ENCODE results near the gene KLHL26. TPM values are rescaled to one million over a fixed set of nuclear protein-coding genes. Genes with fewer than 3 reads are reported as not detected.
A peak's percentile ranks its signal among the peaks of the same experiment; 100 is the strongest.

The KLHL26 gene
- total and polyA plus RNA-seq, 9 of the 15 experiments (the other 6 are each of a cell fraction or from before 2014, with no cell fraction given), result 0.13 to 13.3 (median 1.4) TPM

GRCh38 chr19:18588611-18589379, 48.0 kb upstream of the KLHL26 start, which contains the start of gene REX1BD (continued):
- TF ChIP-seq HNRNPL (IDR thresholded peaks at IDR 0.05; ENCODE audit: low read depth, low read length) (peak; percentile 87), SPI1 (IDR thresholded peaks at IDR 0.05; ENCODE audit: borderline replicate concordance, low read depth, low read length) (0 out of 2 replicates have a peak, but pooled peaks have one; percentile 8), POLR2B (IDR thresholded peaks at IDR 0.05; ENCODE audit: low read depth, partially characterized antibody) (peak; percentile 61), DNMT1 (IDR thresholded peaks at IDR 0.05) (no peak), SNAPC5 (CRISPR knock-in tag; IDR thresholded peaks at IDR 0.05) (no peak), ZNF507 (tag; conservative IDR thresholded peaks at IDR 0.05) (no peak), MCM3 (IDR thresholded peaks at IDR 0.05) (no peak), NKRF (IDR thresholded peaks at IDR 0.05; ENCODE audit: borderline replicate concordance) (no peak; the same call in 1 of the 2 replicates), HCFC1 (IDR thresholded peaks at IDR 0.05; ENCODE audit: low read depth, low read length) (peak; percentile 74), ZNF224 (CRISPR knock-in tag; IDR thresholded peaks at IDR 0.05) (0 out of 2 replicates have a peak, but pooled peaks have one; percentile 58), TAL1 (IDR thresholded peaks at IDR 0.05) (no peak; the same call in 1 of the 2 replicates), HEY1 (CRISPR knock-in tag; IDR thresholded peaks at IDR 0.05; ENCODE audit: borderline replicate concordance) (no peak), MNT (conservative IDR thresholded peaks at IDR 0.05) (peak; percentile 10 to 39; a peak in 2 of 4 replicates), ASH1L (IDR thresholded peaks at IDR 0.05; ENCODE audit: borderline replicate concordance, low read depth, partially characterized antibody) (no peak), DACH1 (IDR thresholded peaks at IDR 0.05; ENCODE audit: partially characterized antibody) (peak; percentile 75), ATF6 (CRISPR knock-in tag; IDR thresholded peaks at IDR 0.05) (no peak), SREBF1 (IDR thresholded peaks at IDR 0.05; ENCODE audit: borderline replicate concordance, low read depth, low read length) (no peak), TOE1 (IDR thresholded peaks at IDR 0.05; ENCODE audit: borderline replicate concordance) (peak; percentile 58; the same call in 1 of the 2 replicates), TOE1 (CRISPR knock-in tag; IDR thresholded peaks at IDR 0.05; ENCODE audit: borderline replicate concordance, low read depth) (no peak), ZNF134 (CRISPR knock-in tag; conservative IDR thresholded peaks at IDR 0.05) (no peak), PML (IDR thresholded peaks at IDR 0.05; ENCODE audit: low read length) (peak; percentile 63), ETV6 (IDR thresholded peaks at IDR 0.05; ENCODE audit: borderline replicate concordance in 1 of 2, low read depth in 2 of 2, low read length in 1 of 2) (no peak), ETV6 (CRISPR knock-in tag; IDR thresholded peaks at IDR 0.05; ENCODE audit: borderline replicate concordance) (no peak), NCOA2 (IDR thresholded peaks at IDR 0.05; ENCODE audit: partially characterized antibody in 2 of 2) (no peak)
